HepG2 (cell line): ENCODE measurements around the gene VPS9D1. TPM values are rescaled to one million over a fixed set of nuclear protein-coding genes. Genes with fewer than 3 reads are reported as not detected.
A peak's percentile ranks its signal among the peaks of the same experiment; 100 is the strongest.

Source experiments
- ATAC-seq: fragments of 200-7000 bp; cut with Tn5 transposase; 3 replicates; pipeline ENCODE4 v1.9.1; 2020; ENCODE audit warnings: mild to moderate bottlenecking, moderate library complexity
- BruUV-seq: library from RNA; stranded (reverse); fragments of 400-500 nt; replicated peaks from 2 replicates; lab custom pipeline; 2021; lab: Mats Ljungman, UMichigan
- CTCF ChIA-PET: fragments of 300-600 bp; formaldehyde crosslinking; extraction: SDS; loops from one replicate; lab custom pipeline; 2021; ENCODE audit warnings: low total read pairs, inconsistent platforms, low intra/inter-chr PET ratio; lab: Yijun Ruan, JAX
- POLR2A ChIA-PET: fragments of 350-600 bp; sonication (Branson Sonifier 250); formaldehyde crosslinking; loops from one replicate; lab custom pipeline; 2020; ENCODE audit warnings: antibody characterized with exemption, inconsistent platforms; lab: Yijun Ruan, JAX
- DNase-seq: peaks from one replicate; pipeline ENCODE4 v3.0.0-alpha.2; 2015; ENCODE audit warnings: low spot score
- FAIRE-seq: peaks from 3 replicates; lab custom pipeline; 2011; peaks lifted over from hg19 to GRCh38; lab: Jason Lieb, UNC
- H2AFZ ChIP-seq: one replicate; pipeline ENCODE4 v1.6.1; 2011; ENCODE audit warnings: low read length, inconsistent platforms
- H3K27ac ChIP-seq: fragments of 300-600 bp; 3 replicates; pipeline ENCODE4 v1.8.0; 2011; ENCODE audit warnings: mixed run types, mild to moderate bottlenecking, mixed read lengths, low read length, inconsistent platforms; ENCODE audit not compliant: insufficient read depth; ENCODE audit errors: extremely low read length
- H3K27me3 ChIP-seq, 2 experiments: fragments of 200-600 bp in 1 of 2; 2 replicates in 1 of 2; 3 replicates in 1 of 2; pipeline versions ENCODE4 v1.6.0 to v1.8.0; 2011; ENCODE audit warnings: low read length in 2 of 2, mild to moderate bottlenecking in 2 of 2, moderate library complexity in 2 of 2, inconsistent platforms in 1 of 2; ENCODE audit not compliant: insufficient read depth in 2 of 2, control insufficient read depth in 1 of 2
- H3K36me3 ChIP-seq, 2 experiments: fragments of 200-600 bp in 1 of 2; replicated peaks in 1 of 2; 2 replicates in 1 of 2; 3 replicates in 1 of 2; pipeline versions ENCODE4 v1.5.1 to v1.8.0; 2011; ENCODE audit warnings: low read length in 2 of 2, inconsistent platforms in 1 of 2; ENCODE audit not compliant: insufficient read depth in 2 of 2, control insufficient read depth in 1 of 2
- H3K4me1 ChIP-seq: 2 replicates; pipeline ENCODE4 v1.5.1; 2012; ENCODE audit warnings: low read length, inconsistent platforms; ENCODE audit not compliant: insufficient read depth
- H3K4me2 ChIP-seq: 2 replicates; pipeline ENCODE4 v1.6.0; 2011; ENCODE audit warnings: low read depth, low read length, inconsistent platforms
- H3K4me3 ChIP-seq, 3 experiments: fragments of 200-600 bp in 1 of 3; sonication (generic), shearing (Covaris generic) in 1 of 3; replicated peaks in 1 of 3; 2 replicates each; pipeline ENCODE4 v1.5.1; 2011 to 2016; ENCODE audit warnings: low read length in 3 of 3, inconsistent platforms in 2 of 3, low read depth in 2 of 3, mild to moderate bottlenecking in 2 of 3, control low read depth in 1 of 3, mixed read lengths in 1 of 3; ENCODE audit not compliant: insufficient read depth in 1 of 3
- H3K79me2 ChIP-seq: one replicate; pipeline ENCODE4 v1.6.1; 2011; ENCODE audit warnings: low read length, inconsistent platforms; ENCODE audit not compliant: insufficient read depth
- H3K9ac ChIP-seq: 2 replicates; pipeline ENCODE4 v1.6.0; 2011; ENCODE audit warnings: mild to moderate bottlenecking, low read depth, low read length, inconsistent platforms; ENCODE audit not compliant: insufficient read depth
- H3K9me3 ChIP-seq: 2 replicates; pipeline ENCODE4 v1.5.1; 2012; ENCODE audit warnings: mild to moderate bottlenecking, low read length
- H4K20me1 ChIP-seq: 2 replicates; pipeline ENCODE4 v1.6.0; 2011; ENCODE audit warnings: inconsistent platforms, mild to moderate bottlenecking, low read length, moderate library complexity; ENCODE audit not compliant: insufficient read depth
- ADNP ChIP-seq: sonication (generic); formaldehyde crosslinking; IDR thresholded peaks from 2 replicates; pipeline ENCODE4 v1.4.0; 2020; ENCODE audit warnings: missing genetic modification reagents
- CHD2 ChIP-seq: IDR thresholded peaks from 2 replicates; pipeline ENCODE4 v1.6.1; 2011; ENCODE audit warnings: low read depth, low read length, improper control_type of control experiment
- CTCF ChIP-seq: sonication (generic); formaldehyde crosslinking; IDR thresholded peaks from 2 replicates; pipeline ENCODE4 v1.5.0; 2020; ENCODE audit warnings: mild to moderate bottlenecking, missing genetic modification reagents, moderate library complexity
- DBP ChIP-seq: sonication (generic); formaldehyde crosslinking; IDR thresholded peaks from 2 replicates; pipeline ENCODE4 v1.4.0; 2020; ENCODE audit warnings: missing genetic modification reagents; ENCODE audit errors: not compliant biosample characterization
- EP300 ChIP-seq, 3 experiments: sonication (generic) in 1 of 3; formaldehyde crosslinking in 1 of 3; IDR thresholded peaks; 2 replicates each; pipeline versions ENCODE4 v1.5.1 to v1.6.1; 2011 to 2020; ENCODE audit warnings: low read depth in 2 of 3, low read length in 2 of 3, borderline replicate concordance in 1 of 3, improper control_type of control experiment in 1 of 3, mild to moderate bottlenecking in 1 of 3, missing genetic modification reagents in 1 of 3, moderate library complexity in 1 of 3
- ESRRA ChIP-seq: sonication (generic); formaldehyde crosslinking; IDR thresholded peaks from 2 replicates; pipeline ENCODE4 v1.5.1; 2020; ENCODE audit warnings: mild to moderate bottlenecking, low read depth, missing genetic modification reagents
- HES4 ChIP-seq: sonication (generic); formaldehyde crosslinking; IDR thresholded peaks from 2 replicates; pipeline ENCODE4 v1.9.0; 2021; ENCODE audit warnings: mild to moderate bottlenecking, missing genetic modification reagents, borderline replicate concordance
- MYC ChIP-seq: sonication (generic); formaldehyde crosslinking; IDR thresholded peaks from 2 replicates; pipeline ENCODE4 v1.9.0; 2021; ENCODE audit warnings: missing genetic modification reagents, borderline replicate concordance
- NFE2 ChIP-seq: sonication (generic); formaldehyde crosslinking; IDR thresholded peaks from 2 replicates; pipeline ENCODE4 v1.4.0; 2020; ENCODE audit warnings: missing genetic modification reagents
- PBX2 ChIP-seq: IDR thresholded peaks from 2 replicates; pipeline ENCODE4 v1.6.1; 2016; ENCODE audit warnings: control low read depth
- RORA ChIP-seq: sonication (generic); formaldehyde crosslinking; IDR thresholded peaks from 2 replicates; pipeline ENCODE4 v1.5.0; 2020; ENCODE audit warnings: mild to moderate bottlenecking, missing genetic modification reagents, moderate library complexity
- SMYD3 ChIP-seq: sonication (generic); formaldehyde crosslinking; IDR thresholded peaks from 2 replicates; pipeline ENCODE4 v1.8.1; 2023; ENCODE audit warnings: mild to moderate bottlenecking, missing genetic modification reagents
- SP2 ChIP-seq: sonication (generic); formaldehyde crosslinking; IDR thresholded peaks from 2 replicates; pipeline ENCODE4 v1.5.1; 2020; ENCODE audit warnings: mild to moderate bottlenecking, missing genetic modification reagents
- ZNF12 ChIP-seq: sonication (generic); formaldehyde crosslinking; IDR thresholded peaks from 2 replicates; pipeline ENCODE4 v1.5.0; 2020; ENCODE audit warnings: missing genetic modification reagents
- ZNF264 ChIP-seq: sonication (generic); formaldehyde crosslinking; IDR thresholded peaks from 2 replicates; pipeline ENCODE4 v1.4.0; 2020; ENCODE audit warnings: missing genetic modification reagents
- ZNF569 ChIP-seq: sonication (generic); formaldehyde crosslinking; IDR thresholded peaks from 2 replicates; pipeline ENCODE4 v1.5.0; 2020; ENCODE audit warnings: mild to moderate bottlenecking, missing genetic modification reagents, moderate library complexity, borderline replicate concordance
- ZNF691 ChIP-seq: sonication (generic); formaldehyde crosslinking; IDR thresholded peaks from 2 replicates; pipeline ENCODE4 v1.4.0; 2020; ENCODE audit warnings: missing genetic modification reagents, low read depth, mild to moderate bottlenecking, borderline replicate concordance
- ZNF850 ChIP-seq: sonication (generic); formaldehyde crosslinking; conservative IDR thresholded peaks from 2 replicates; pipeline ENCODE4 v1.9.0; 2021; ENCODE audit warnings: mild to moderate bottlenecking, missing genetic modification reagents
- ZSCAN25 ChIP-seq: sonication (generic); formaldehyde crosslinking; IDR thresholded peaks from 2 replicates; pipeline ENCODE4 v1.8.0; 2022; ENCODE audit warnings: mild to moderate bottlenecking, missing genetic modification reagents
- WGBS: methylation state at CpG from one replicate; pipeline ENCODE4 v1.1.6; 2017; ENCODE audit warnings: low lambda C conversion rate; 5-methylcytosine and 5-hydroxymethylcytosine counted together
- in situ Hi-C: cut with HindIII; loops from 2 replicates; pipeline ENCODE4 v1.10.0; 2017; ENCODE audit warnings: low pct_unique_long_range_greater_than_20kb; ENCODE audit not compliant: extremely low pct_ligation_motif_present
- intact Hi-C: fragments of 100-400 bp; cut with micrococcal nuclease; formaldehyde crosslinking; loops from one replicate; pipeline ENCODE4 v1.10.0; 2022; ENCODE audit not compliant: unreplicated experiment
- polyA plus RNA-seq, 8 experiments: library from polyadenylated mRNA; depleted of rRNA in 3 of 8; stranded (reverse) in 7 of 8; unstranded in 1 of 8; fragments of >200 nt; fragmentation: Illumina TruSeq in 4 of 8; extraction: Trizol in 4 of 8; gene quantifications; 2 replicates each; pipeline versions ENCODE4 v1.2.1 to v1.2.3, GENCODE V29; 2011 to 2016; ENCODE audit warnings: low read depth in 4 of 8, missing spikeins in 1 of 8, mixed read lengths in 1 of 8; ENCODE audit not compliant: insufficient read depth in 1 of 8
- total RNA-seq, 5 experiments: library from RNA; depleted of rRNA; stranded (reverse); fragments of >200 nt; fragmentation: Illumina TruSeq; extraction: Trizol; gene quantifications; 2 replicates each; pipeline ENCODE4 v1.2.3, GENCODE V29; 2016; ENCODE audit warnings: low read depth in 1 of 5

The VPS9D1 gene
- total and polyA plus RNA-seq, 2 of the 13 experiments (the other 11 are each of a cell fraction or from before 2014, with no cell fraction given), result 10.1 to 13.2 TPM

GRCh38 chr16:89670496-89671431 lies 49.9 kb downstream of the VPS9D1 start:
- Histone ChIP-seq H3K9me3 (peaks cover 12% of the 10 kb centered on the region; the same call in 1 of the 2 replicates), H3K27ac (no peak overlapping the region), H3K4me3 (no peak overlapping the region), H3K4me2 (no peak overlapping the region), H4K20me1 (no peaks in the 10 kb centered on the region), H2AFZ (no peak overlapping the region), H3K79me2 (no peaks in the 10 kb centered on the region), H3K27me3 (no peaks in the 10 kb centered on the region), H3K9ac (no peak overlapping the region), H3K36me3 (no peaks in the 10 kb centered on the region), H3K4me1 (peaks cover 26% of the 10 kb centered on the region)
- ATAC-seq, result peak; percentile 71
- ChIA-PET CTCF (no interaction called here), POLR2A (interaction anchor here (0.6 to 1.6 kb wide), 4 partner anchors 13 to 251 kb away, joined by 3 to 8 read pairs (median 4); no protein-coding TSS in a partner anchor)
- DNase-seq, result peak; percentile 21
- in situ Hi-C loops, result no loop called here
- peak; percentile 42 for FAIRE-seq
- 78% methylated on average over 10 of the region's 10 CpGs for WGBS
- BruUV-seq, result no TSS peak
- intact Hi-C loops, result loop anchor here (2.0 kb wide), 1 partner anchor 16 kb away; the partner anchor contains the start of gene CDK10
- TF ChIP-seq ZSCAN25 (no peak), SP2 (CRISPR knock-in tag) (no peak), RORA (CRISPR knock-in tag) (no peak), DBP (CRISPR knock-in tag) (no peak), ESRRA (no peak), ZNF569 (CRISPR knock-in tag) (no peak), ZNF850 (CRISPR knock-in tag) (no peak), SMYD3 (no peak), MYC (CRISPR knock-in tag) (peak; percentile 28; the same call in 1 of the 2 replicates), ZNF264 (CRISPR knock-in tag) (no peak), CHD2 (no peak), ZNF12 (CRISPR knock-in tag) (no peak), CTCF (CRISPR knock-in tag) (no peak), PBX2 (CRISPR knock-in tag) (no peak), ZNF691 (CRISPR knock-in tag) (peak; percentile 46; the same call in 1 of the 2 replicates), EP300 (IDR thresholded peaks at IDR 0.05; ENCODE audit: low read depth in 2 of 2, low read length in 2 of 2) (no peak), EP300 (CRISPR knock-in tag; IDR thresholded peaks at IDR 0.05; ENCODE audit: borderline replicate concordance) (no peak), ADNP (CRISPR knock-in tag) (no peak), NFE2 (CRISPR knock-in tag) (no peak), HES4 (CRISPR knock-in tag) (no peak)
